ENCODE results near the gene SATL1.

GRCh38 chrX:85112293-85112692, 131.3 kb downstream of the SATL1 start:
- TF ChIP-seq REST (IDR thresholded peaks at IDR 0.05; ENCODE audit: low read depth) = no peak
- no peak for TF ChIP-seq YY1 (IDR thresholded peaks at IDR 0.05; ENCODE audit: low read depth)
- no peak for TF ChIP-seq TAF1 (IDR thresholded peaks at IDR 0.05; ENCODE audit: low read depth)
- TF ChIP-seq EGR1 (IDR thresholded peaks at IDR 0.05) = no peak
- no peak for TF ChIP-seq CEBPB (IDR thresholded peaks at IDR 0.05)
- TF ChIP-seq USF1 (IDR thresholded peaks at IDR 0.05) = no peak
